ENCODE data around the gene YRDC. TPM values are rescaled to one million over a fixed set of nuclear protein-coding genes. Genes with fewer than 3 reads are reported as not detected.

The YRDC gene
- total RNA-seq, 3 donors from 2014 or later, result 178 to 187 (median 178) TPM

- ATAC-seq (no peak), DNase-seq (no peak)
- Mint-ChIP-seq H3K9me3 (no peaks in the 10 kb centered on the region), H3K4me3 (no peak overlapping the region), H3K27me3 (ENCODE audit: low read depth) (no peaks in the 10 kb centered on the region), H3K36me3 (ENCODE audit: insufficient read depth) (peaks cover 45% of the 10 kb centered on the region), H3K4me1 (ENCODE audit: low read depth) (peaks cover 2% of the 10 kb centered on the region)
Measured at GRCh38 chr1:37836788-37837187, 28.8 kb upstream of the YRDC start.

- H3K36me3 Mint-ChIP-seq (ENCODE audit: insufficient read depth), result peaks cover 52% of the 10 kb centered on the region
Measured at GRCh38 chr1:37831809-37832208, 23.8 kb upstream of the YRDC start.

GRCh38 chr1:37831109-37831508 is 23.1 kb upstream of the YRDC start:
- ATAC-seq (no peak), DNase-seq (no peak)
- Mint-ChIP-seq H3K4me1 (ENCODE audit: low read depth) (peaks cover 2% of the 10 kb centered on the region), H3K27me3 (ENCODE audit: low read depth) (no peaks in the 10 kb centered on the region), H3K4me3 (no peak overlapping the region), H3K36me3 (ENCODE audit: insufficient read depth) (peaks cover 50% of the 10 kb centered on the region), H3K9me3 (no peaks in the 10 kb centered on the region)

More at GRCh38 chr1:37831809-37832208, 23.8 kb upstream of the YRDC start:
- H3K9me3 Mint-ChIP-seq, result no peaks in the 10 kb centered on the region
- no peaks in the 10 kb centered on the region for H3K27me3 Mint-ChIP-seq (ENCODE audit: low read depth)
- no peak for ATAC-seq
- H3K4me1 Mint-ChIP-seq (ENCODE audit: low read depth), result peaks cover 2% of the 10 kb centered on the region
- H3K4me3 Mint-ChIP-seq, result no peak overlapping the region
- no peak for DNase-seq

- H3K4me3 Mint-ChIP-seq, result no peak overlapping the region
- peaks cover 13% of the 10 kb centered on the region for H3K4me1 Mint-ChIP-seq (ENCODE audit: low read depth)
- no peak for DNase-seq
- no peaks in the 10 kb centered on the region for H3K27me3 Mint-ChIP-seq (ENCODE audit: low read depth)
- no peak for ATAC-seq
- no peaks in the 10 kb centered on the region for H3K9me3 Mint-ChIP-seq
- peaks cover 33% of the 10 kb centered on the region for H3K36me3 Mint-ChIP-seq (ENCODE audit: insufficient read depth)
Measured at GRCh38 chr1:37828410-37829074, 20.5 kb upstream of the YRDC start.

GRCh38 chr1:37825506-37825905 is 17.5 kb upstream of the YRDC start:
- Mint-ChIP-seq H3K4me3 (no peak overlapping the region), H3K4me1 (ENCODE audit: low read depth) (peaks cover 13% of the 10 kb centered on the region), H3K27me3 (ENCODE audit: low read depth) (no peaks in the 10 kb centered on the region), H3K9me3 (no peaks in the 10 kb centered on the region), H3K36me3 (ENCODE audit: insufficient read depth) (peaks cover 30% of the 10 kb centered on the region)
- ATAC-seq (no peak), DNase-seq (no peak)

GRCh38 chr1:37824001-37824400 is 16.0 kb upstream of the YRDC start:
- no peak for ATAC-seq
- Mint-ChIP-seq H3K4me3 (no peak overlapping the region), H3K36me3 (ENCODE audit: insufficient read depth) (peaks cover 31% of the 10 kb centered on the region)

GRCh38 chr1:37822906-37823815 is 15.2 kb upstream of the YRDC start:
- DNase-seq (no peak), ATAC-seq (peak in 1 of 2 donors; percentile 74)
- H3K36me3 Mint-ChIP-seq (ENCODE audit: insufficient read depth), result peaks cover 29% of the 10 kb centered on the region
- no peak overlapping the region for H3K4me3 Mint-ChIP-seq
- H3K27me3 Mint-ChIP-seq (ENCODE audit: low read depth), result no peaks in the 10 kb centered on the region
- H3K4me1 Mint-ChIP-seq (ENCODE audit: low read depth), result peaks cover 13% of the 10 kb centered on the region
- H3K9me3 Mint-ChIP-seq, result no peaks in the 10 kb centered on the region

More at GRCh38 chr1:37824001-37824400, 16.0 kb upstream of the YRDC start:
- Mint-ChIP-seq H3K27me3 (ENCODE audit: low read depth) (no peaks in the 10 kb centered on the region), H3K9me3 (no peaks in the 10 kb centered on the region), H3K4me1 (ENCODE audit: low read depth) (peaks cover 13% of the 10 kb centered on the region)
- DNase-seq, result no peak

GRCh38 chr1:37821481-37821880 is 13.5 kb upstream of the YRDC start:
- peaks cover 27% of the 10 kb centered on the region for H3K36me3 Mint-ChIP-seq (ENCODE audit: insufficient read depth)
- H3K9me3 Mint-ChIP-seq, result no peaks in the 10 kb centered on the region
- no peak overlapping the region for H3K4me3 Mint-ChIP-seq
- no peaks in the 10 kb centered on the region for H3K27me3 Mint-ChIP-seq (ENCODE audit: low read depth)
- ATAC-seq, result no peak
- H3K4me1 Mint-ChIP-seq (ENCODE audit: low read depth), result peaks cover 13% of the 10 kb centered on the region
- no peak for DNase-seq

- ATAC-seq, result no peak
- H3K36me3 Mint-ChIP-seq (ENCODE audit: insufficient read depth), result peaks cover 31% of the 10 kb centered on the region
- H3K4me3 Mint-ChIP-seq, result no peak overlapping the region
Measured at GRCh38 chr1:37817481-37817880, 9.5 kb upstream of the YRDC start.

GRCh38 chr1:37814252-37814651 is 6.2 kb upstream of the YRDC start:
- Mint-ChIP-seq H3K36me3 (ENCODE audit: insufficient read depth) (peaks cover 15% of the 10 kb centered on the region), H3K4me1 (ENCODE audit: low read depth) (peaks cover 11% of the 10 kb centered on the region), H3K27me3 (ENCODE audit: low read depth) (no peaks in the 10 kb centered on the region), H3K4me3 (no peak overlapping the region), H3K9me3 (no peaks in the 10 kb centered on the region)
- DNase-seq (no peak), ATAC-seq (no peak)

More at GRCh38 chr1:37817481-37817880, 9.5 kb upstream of the YRDC start:
- no peaks in the 10 kb centered on the region for H3K4me1 Mint-ChIP-seq (ENCODE audit: low read depth)
- H3K27me3 Mint-ChIP-seq (ENCODE audit: low read depth), result no peaks in the 10 kb centered on the region
- no peak for DNase-seq
- no peaks in the 10 kb centered on the region for H3K9me3 Mint-ChIP-seq

GRCh38 chr1:37813529-37814145 is 5.6 kb upstream of the YRDC start:
- H3K9me3 Mint-ChIP-seq, result no peaks in the 10 kb centered on the region
- ATAC-seq (no peak), DNase-seq (no peak)
- no peaks in the 10 kb centered on the region for H3K27me3 Mint-ChIP-seq (ENCODE audit: low read depth)
- H3K4me3 Mint-ChIP-seq, result no peak overlapping the region
- H3K4me1 Mint-ChIP-seq (ENCODE audit: low read depth), result peaks cover 16% of the 10 kb centered on the region
- peaks cover 15% of the 10 kb centered on the region for H3K36me3 Mint-ChIP-seq (ENCODE audit: insufficient read depth)

GRCh38 chr1:37811027-37811655 is 3.1 kb upstream of the YRDC start:
- H3K27me3 Mint-ChIP-seq (ENCODE audit: low read depth), result no peaks in the 10 kb centered on the region
- peak overlapping the region; percentile 4 for H3K4me3 Mint-ChIP-seq
- H3K9me3 Mint-ChIP-seq, result no peaks in the 10 kb centered on the region
- DNase-seq, result peak; percentile 51
- ATAC-seq, result no peak
- H3K4me1 Mint-ChIP-seq (ENCODE audit: low read depth), result peaks cover 22% of the 10 kb centered on the region
- peaks cover 11% of the 10 kb centered on the region for H3K36me3 Mint-ChIP-seq (ENCODE audit: insufficient read depth)

- peak overlapping the region; percentile 37 for H3K4me3 Mint-ChIP-seq
- H3K27me3 Mint-ChIP-seq (ENCODE audit: low read depth), result no peaks in the 10 kb centered on the region
- ATAC-seq, result no peak
- peaks cover 31% of the 10 kb centered on the region for H3K4me1 Mint-ChIP-seq (ENCODE audit: low read depth)
- peaks cover 13% of the 10 kb centered on the region for H3K36me3 Mint-ChIP-seq (ENCODE audit: insufficient read depth)
- no peaks in the 10 kb centered on the region for H3K9me3 Mint-ChIP-seq
- DNase-seq, result no peak
Measured at GRCh38 chr1:37809942-37810341, 1.9 kb upstream of the YRDC start.

Measured in activated T-cell treated with anti-CD3 and anti-CD28 coated beads, Interleukin-2, amount 50 U/mL, for 4 hours (primary cell).